CD4-positive, alpha-beta T cell treated with Interleukin-17A for 1 hour (primary cell): Measurements from ENCODE around the gene CST9.
"Not testable (repeated sequence)": the region's sequence is repeated elsewhere in the genome, so short reads cannot be mapped to it uniquely, and the experiment has no call there.

ENCODE experiments used
- DNase-seq: peaks from one replicate; pipeline ENCODE4 v3.0.0-alpha.2; 2020

The CST9 gene

DNA sequence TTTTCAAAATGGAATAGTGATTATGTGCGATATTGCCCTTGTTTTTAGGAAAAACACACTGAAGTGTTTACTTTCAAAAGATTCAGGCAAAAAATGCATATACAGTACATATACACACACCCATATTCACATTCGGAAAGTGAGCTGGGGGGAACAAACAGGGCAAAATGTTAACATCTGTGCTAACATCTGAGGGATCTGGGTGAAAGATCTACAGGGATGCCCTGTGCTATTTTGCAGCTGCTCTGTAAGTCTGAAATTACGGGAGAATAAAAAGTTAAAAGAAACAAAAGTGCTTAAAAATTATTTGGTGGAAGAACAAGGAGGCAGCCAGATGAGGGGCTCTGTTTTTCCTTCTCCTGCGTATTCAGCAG, 31.2 kb upstream of the CST9 start:
- no peak for DNase-seq

DNA sequence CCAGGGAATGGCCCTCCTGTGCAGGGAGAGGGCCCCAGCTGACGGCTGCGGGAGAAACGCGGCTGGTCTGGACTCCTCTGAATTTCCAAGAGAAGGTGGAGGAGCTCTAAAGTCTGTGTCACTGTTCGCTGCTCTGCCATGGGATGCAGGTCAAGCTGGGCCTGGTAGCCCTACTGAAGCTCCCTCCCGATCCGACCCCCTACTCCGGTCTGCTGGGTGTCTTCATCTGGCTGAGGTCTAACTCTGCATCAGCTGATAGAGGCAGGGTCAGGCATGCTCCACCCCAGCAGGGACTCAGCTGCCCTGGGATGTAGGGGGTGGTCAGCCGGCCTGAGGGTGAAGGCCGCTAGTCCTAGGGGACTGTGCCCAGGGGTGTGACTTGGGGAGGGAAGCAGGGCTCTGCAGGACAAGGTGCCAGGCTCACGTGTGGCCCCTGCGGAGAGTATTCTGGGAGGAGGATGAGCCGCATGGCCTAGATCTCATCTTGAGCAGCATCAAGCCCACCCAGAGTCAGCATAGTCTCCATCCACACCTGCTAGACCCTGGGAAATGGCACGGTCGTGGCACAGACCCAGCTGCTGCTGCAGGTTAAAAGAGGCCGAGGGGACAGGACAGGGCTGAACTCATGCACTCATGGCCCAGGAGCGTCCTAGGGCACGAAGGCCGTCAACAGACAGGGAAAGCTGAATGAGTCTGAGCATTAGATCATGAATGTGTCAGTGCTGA, 30.6 kb upstream of the CST9 start:
- no peak for DNase-seq

- DNase-seq = not testable (repeated sequence)
These were observed 30.0 kb upstream of the CST9 start for GRCh38 chr20:23635768-23636090.

GRCh38 chr20:23634985-23635767, 29.5 kb upstream of the CST9 start:
- no peak for DNase-seq

DNA sequence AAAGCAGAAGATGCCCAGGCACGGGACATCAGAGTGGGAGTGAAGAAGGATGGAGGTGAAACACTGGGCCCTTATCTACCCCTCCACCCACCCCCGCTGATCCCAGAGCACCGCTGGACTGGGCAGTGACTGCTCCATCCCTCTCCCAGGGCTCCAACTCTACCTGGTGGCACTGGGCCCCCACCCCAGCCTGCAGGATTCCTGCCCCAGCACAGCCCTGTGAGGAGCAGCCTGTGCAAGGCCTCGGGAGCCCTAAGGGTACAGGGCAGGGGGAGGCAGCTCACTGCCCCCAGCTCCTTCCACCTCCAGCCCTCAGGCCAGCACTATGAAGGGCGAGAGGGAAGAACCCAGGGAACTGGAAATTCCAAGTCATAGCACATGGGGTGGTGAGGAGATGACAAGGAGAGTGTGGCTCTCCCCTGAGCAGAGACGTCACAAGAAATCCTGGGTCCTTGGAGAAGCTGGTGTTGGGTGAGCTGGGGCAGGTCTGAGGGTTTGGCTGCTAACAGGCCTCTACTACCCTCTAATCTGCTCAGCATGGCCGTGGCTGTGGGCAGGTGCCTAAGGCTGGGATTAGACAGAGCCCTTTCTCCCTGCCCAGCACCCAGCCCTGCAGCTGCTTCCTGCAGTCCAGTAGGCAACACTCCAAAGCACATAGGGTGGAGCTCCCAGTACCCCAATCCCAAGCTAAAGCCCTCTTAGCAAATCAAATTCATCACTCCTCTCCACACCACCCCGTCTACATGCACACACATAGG, 28.5 kb upstream of the CST9 start:
- no peak for DNase-seq

DNA sequence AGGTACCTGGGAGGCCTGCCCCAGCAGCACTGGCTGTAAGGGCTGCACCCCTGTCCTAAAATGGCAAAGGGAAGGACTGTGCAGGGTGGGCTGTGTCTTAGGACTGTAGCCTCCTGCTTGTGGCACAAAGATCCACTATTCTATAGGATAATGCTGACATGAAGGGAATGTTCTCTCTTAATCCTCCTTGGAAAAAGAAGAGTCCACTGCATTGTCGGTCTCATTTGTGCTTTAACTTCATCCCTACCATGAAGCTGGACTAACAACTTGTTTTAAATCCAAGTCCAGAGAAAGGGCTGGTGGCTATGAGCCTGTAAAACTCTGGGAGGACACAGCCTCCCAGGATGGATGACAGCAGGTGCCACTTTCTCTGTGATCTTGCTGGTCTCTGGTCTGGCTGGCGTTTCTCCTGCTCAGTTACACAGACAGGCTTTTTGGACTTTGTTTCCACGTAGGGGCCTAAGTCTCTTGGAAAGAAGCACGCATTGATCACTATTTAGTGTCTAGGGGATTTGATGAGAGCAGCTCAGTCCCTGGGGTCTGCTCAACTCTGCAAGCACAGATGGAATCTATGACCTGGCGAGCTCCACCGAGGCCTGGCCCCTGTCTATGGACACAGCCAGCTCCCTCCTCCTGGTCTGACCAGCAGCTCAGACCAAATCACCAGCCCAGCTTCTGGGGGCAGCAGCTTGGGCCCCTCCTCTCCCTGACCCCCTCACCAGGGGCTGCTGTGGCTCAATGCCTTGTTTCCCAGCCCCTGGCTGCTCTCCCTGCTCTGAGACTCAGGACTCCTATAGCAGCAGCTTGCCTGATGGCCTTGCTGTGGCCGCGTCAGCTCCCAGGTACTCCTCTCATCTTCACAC, 27.2 kb upstream of the CST9 start:
- DNase-seq = no peak

DNA sequence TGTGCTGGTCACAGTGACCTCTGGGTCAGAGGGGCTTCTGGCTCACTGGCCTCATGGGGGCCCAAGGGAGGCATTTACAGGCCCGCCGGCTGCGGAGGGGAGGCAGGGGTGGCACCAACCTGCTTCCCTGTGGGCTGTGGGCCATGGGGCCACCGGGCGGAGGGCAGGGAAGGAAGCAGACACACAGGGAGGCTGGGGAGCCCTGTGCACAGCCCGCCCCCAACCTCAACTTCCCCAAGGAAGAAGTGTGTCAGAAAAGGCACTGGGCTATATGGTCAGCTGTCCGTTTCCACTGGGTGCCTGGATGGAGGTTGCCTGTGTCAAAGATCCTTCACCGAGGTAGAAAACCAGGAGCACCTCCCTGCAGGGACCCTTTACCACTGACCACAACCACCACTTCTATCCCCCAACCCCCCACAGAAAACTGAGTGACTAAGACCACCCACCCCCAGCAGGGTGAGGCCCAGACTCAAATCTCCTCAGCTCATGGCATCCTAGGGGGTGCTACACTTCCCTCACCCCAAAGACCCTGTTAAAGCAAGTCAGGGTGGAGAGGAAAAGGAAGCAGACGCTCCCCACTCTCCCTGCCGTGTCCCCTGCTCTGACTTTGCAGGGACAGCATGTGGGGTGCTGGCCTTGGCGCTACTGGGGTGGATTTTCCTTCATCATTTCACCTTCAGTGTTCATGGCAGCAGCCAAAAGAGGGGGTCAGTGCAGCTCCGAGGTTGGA, 26.4 kb upstream of the CST9 start:
- no peak for DNase-seq

- no peak for DNase-seq
These were observed 25.6 kb upstream of the CST9 start for GRCh38 chr20:23631226-23631822.

DNA sequence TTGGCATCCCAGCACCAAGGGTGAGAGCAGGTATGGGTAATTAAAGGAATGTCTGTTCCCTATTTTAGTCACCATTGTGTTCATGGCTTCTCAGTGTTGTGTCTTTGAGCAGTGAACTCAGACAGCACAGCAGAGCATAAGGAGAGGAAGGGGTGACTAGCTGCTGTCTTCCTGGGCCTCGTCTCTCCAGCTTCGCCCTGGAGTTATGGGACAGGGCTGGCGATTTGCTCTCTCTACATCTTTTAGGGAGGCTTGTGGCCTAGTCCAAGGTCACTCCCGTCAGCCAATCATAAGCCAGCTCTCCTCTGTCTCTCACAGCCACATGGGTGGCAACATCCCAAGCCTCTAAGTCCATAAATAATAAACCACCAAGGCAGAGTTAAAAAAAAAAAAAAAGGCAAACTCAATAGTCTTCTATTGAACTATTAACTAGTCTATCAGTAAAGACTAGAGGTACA, 24.7 kb upstream of the CST9 start:
- DNase-seq = no peak

GRCh38 chr20:23629542-23630391, 24.1 kb upstream of the CST9 start:
- DNase-seq = no peak

- no peak for DNase-seq
These were observed 23.4 kb upstream of the CST9 start for GRCh38 chr20:23629017-23629541.

- no peak for DNase-seq
These were observed 22.8 kb upstream of the CST9 start for GRCh38 chr20:23628402-23629016.

- DNase-seq = no peak
These were observed 21.8 kb upstream of the CST9 start for GRCh38 chr20:23627501-23627900.

DNA sequence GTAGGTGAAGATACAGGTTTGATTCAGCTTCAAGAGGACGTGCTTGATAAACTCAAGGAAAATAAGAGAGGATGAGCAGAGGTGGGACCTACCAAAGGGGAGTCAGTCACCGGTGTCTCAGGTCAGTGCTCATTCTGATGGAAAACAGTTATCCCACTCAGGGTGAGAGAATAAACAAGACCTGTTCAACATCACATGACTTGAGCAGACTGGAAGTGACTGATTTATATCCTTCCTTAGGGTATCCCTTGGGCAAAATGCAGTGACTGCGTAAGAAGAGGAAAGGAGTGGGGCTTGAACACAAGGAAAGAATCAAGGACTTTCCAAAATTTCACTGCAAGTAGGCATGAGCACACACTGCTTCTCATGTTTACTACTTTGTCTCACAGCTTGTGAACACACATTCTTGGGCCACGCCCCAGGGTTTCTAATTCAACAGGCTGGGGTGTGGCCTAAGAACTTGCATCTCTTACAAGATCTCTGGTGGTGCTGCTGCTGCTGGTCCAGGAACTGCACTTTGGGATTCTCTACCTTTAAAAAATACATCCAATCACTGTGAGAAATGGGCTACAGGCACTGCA, 20.4 kb upstream of the CST9 start:
- DNase-seq = no peak

DNA sequence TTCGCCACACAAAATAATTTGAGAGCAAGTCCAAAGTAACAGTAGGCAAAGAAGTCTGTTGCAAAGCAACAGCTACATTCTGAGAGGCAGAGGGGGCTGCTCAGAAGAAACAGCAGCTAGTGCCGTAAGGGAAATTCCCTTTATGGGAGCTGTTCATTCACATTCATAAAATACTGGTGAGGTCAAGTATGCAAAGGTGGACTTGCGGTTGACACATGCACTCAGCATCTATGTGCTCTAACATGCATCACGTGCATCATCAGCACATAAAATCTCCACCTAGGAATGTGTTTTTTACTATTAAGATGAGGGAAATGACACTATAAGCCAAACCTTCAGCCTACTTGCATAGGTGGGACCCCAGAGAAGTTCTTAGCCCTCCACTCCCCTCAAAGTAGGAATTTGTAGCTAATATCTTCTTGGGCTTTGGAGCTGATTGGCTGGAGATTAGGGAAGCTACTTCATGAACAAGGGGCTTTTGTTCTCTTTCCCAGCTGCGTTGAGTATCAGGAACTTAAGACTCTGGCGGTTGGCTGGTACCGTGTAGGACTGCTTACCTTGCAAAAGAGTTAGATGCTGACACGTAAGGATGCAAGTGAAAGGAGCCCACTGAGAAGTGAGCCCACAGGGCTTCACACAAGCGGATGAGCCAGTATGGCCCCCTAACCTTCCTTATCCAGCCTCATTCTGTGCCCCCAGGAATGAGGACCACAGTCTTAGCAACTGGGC, 19.7 kb upstream of the CST9 start:
- DNase-seq = no peak

- no peak for DNase-seq
These were observed 18.6 kb upstream of the CST9 start for GRCh38 chr20:23624324-23624691.

DNA sequence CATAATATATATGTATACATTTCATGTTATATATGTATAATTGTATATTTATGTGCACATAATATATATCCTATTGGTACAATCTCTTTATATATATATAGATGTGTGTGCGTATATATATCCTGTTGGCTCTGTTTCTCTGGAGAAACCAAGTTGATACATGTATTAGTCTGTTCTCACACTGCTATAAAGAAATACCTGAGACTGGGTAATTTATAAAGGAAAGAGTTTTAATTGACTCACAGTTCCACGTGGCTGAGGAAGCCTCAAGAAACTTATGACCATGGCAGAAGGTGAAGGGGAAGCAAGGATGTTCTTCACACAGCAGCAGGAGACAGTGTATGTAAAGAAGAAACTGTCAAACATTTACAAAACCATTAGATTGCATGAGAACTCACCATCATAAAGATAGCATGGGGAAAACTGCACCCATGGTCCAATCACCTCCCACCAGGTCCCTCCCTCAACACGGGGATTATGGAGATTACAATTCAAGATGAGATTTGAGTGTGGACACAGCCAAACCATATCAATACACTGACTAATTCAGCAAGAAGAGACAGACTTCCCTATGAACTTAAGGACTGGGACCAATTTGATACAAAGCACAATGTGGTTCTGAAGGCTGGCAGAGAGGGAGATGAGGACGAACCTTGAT, 18.1 kb upstream of the CST9 start:
- DNase-seq = no peak

GRCh38 chr20:23622839-23623343, 17.2 kb upstream of the CST9 start:
- DNase-seq = no peak
